Spleen (tissue), 7 donors: ENCODE measurements around the gene HDGFL3.

Source experiments
- POLR2AphosphoS5 ChIP-seq, 3 donors: sonication (generic); formaldehyde crosslinking; IDR thresholded peaks; one replicate each; pipeline ENCODE4 v1.5.1; 2017; ENCODE audit warnings: antibody characterized with exemption in 3 of 3
- TF ChIP-seq, protein P1 (sequence below), 11 experiments: fragments of 200-600 bp in 7 of 11; fragments of 450-650 bp in 4 of 11; sonication (generic) in 4 of 11; IDR thresholded peaks in 8 of 11; conservative IDR thresholded peaks in 3 of 11; 1 replicate in 7 of 11; 2 replicates in 4 of 11; pipeline versions ENCODE4 v1.4.0 to v1.8.0; 2016 to 2021; ENCODE audit warnings: antibody characterized with exemption in 11 of 11, inconsistent platforms in 4 of 11, mild to moderate bottlenecking in 1 of 11
- donor health status: DM: no; HTN: no; CAD: no; lungs with moderate emphysema.
- donor health status: DM: no; HTN: no; CAD: no.
- donor health status: DM: no; HTN: no; CAD: no.

DNA sequence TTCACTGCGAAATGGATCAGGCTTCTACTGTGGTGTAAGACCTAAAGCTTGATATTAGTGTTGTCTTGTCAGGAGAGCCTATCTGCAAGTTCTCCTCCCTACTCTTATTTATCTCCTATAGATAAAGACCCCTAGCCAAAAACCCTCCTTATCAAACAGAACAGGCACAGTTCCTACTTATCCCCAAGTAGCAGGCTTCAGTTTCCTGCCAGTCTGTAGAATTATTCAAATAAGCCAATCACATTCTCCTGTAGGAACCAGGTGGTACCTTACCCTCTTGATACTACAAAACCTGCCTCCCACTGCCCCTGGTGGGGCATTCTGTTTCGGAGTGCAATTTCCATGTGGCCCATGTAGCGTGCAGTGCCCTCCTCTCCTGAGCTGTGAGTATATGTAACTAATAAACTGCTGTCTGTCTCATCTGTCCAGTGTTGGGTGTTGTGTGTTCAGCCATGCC is 28.7 kb downstream of the HDGFL3 start:
- TF ChIP-seq, protein P1, sequence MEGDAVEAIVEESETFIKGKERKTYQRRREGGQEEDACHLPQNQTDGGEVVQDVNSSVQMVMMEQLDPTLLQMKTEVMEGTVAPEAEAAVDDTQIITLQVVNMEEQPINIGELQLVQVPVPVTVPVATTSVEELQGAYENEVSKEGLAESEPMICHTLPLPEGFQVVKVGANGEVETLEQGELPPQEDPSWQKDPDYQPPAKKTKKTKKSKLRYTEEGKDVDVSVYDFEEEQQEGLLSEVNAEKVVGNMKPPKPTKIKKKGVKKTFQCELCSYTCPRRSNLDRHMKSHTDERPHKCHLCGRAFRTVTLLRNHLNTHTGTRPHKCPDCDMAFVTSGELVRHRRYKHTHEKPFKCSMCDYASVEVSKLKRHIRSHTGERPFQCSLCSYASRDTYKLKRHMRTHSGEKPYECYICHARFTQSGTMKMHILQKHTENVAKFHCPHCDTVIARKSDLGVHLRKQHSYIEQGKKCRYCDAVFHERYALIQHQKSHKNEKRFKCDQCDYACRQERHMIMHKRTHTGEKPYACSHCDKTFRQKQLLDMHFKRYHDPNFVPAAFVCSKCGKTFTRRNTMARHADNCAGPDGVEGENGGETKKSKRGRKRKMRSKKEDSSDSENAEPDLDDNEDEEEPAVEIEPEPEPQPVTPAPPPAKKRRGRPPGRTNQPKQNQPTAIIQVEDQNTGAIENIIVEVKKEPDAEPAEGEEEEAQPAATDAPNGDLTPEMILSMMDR (IDR thresholded peaks at IDR 0.05 in 8 of 11, conservative IDR thresholded peaks at IDR 0.05 in 3 of 11): no peak
- no peak for TF ChIP-seq POLR2AphosphoS5 (IDR thresholded peaks at IDR 0.05)
